Common myeloid progenitor, CD34-positive (primary cell): Measurements from ENCODE around the gene CD40LG.

Experiments used
- CTCF ChIA-PET: fragments of 350-600 bp; sonication (Branson Sonifier 250); formaldehyde crosslinking; loops from one replicate; lab custom pipeline; 2021; ENCODE audit warnings: antibody characterized with exemption; lab: Charles Lee
- POLR2A ChIA-PET: fragments of 350-600 bp; sonication (Branson Sonifier 250); formaldehyde crosslinking; loops from one replicate; lab custom pipeline; 2021; ENCODE audit warnings: antibody characterized with exemption; lab: Charles Lee
- DNase-seq, 3 donors: peaks; one replicate each; pipeline versions ENCODE4 v3.0.0 to v3.0.0-alpha.2; 2013
- H3K27ac ChIP-seq, 2 experiments: 1 replicate in 1 of 2; 2 replicates in 1 of 2; pipeline ENCODE4 v1.7.0; 2013; ENCODE audit warnings: inconsistent platforms in 2 of 2, low read length in 2 of 2, mild to moderate bottlenecking in 2 of 2, low read depth in 1 of 2, moderate library complexity in 1 of 2; ENCODE audit not compliant: severe bottlenecking in 2 of 2, insufficient read depth in 1 of 2, poor library complexity in 1 of 2
- H3K27me3 ChIP-seq, 5 experiments: replicated peaks in 2 of 5; 1 replicate in 3 of 5; 2 replicates in 2 of 5; pipeline versions ENCODE4 v1.6.1 to v1.7.0; 2013; ENCODE audit warnings: low read length in 4 of 5, mild to moderate bottlenecking in 2 of 5, moderate library complexity in 2 of 5, inconsistent platforms in 1 of 5; ENCODE audit not compliant: insufficient read depth in 5 of 5, control insufficient read depth in 4 of 5
- H3K36me3 ChIP-seq, 4 experiments: 1 replicate in 2 of 4; 2 replicates in 2 of 4; pipeline versions ENCODE4 v1.6.1 to v1.7.0; 2013; ENCODE audit warnings: low read length in 3 of 4, control low read depth in 1 of 4, mild to moderate bottlenecking in 1 of 4; ENCODE audit not compliant: control insufficient read depth in 4 of 4, insufficient read depth in 4 of 4
- H3K4me1 ChIP-seq, 4 experiments: 1 replicate in 3 of 4; 2 replicates in 1 of 4; pipeline versions ENCODE4 v1.6.1 to v1.7.1; 2013; ENCODE audit warnings: low read length in 3 of 4, mild to moderate bottlenecking in 3 of 4, control low read depth in 1 of 4, inconsistent platforms in 1 of 4, moderate library complexity in 1 of 4; ENCODE audit not compliant: control insufficient read depth in 4 of 4, insufficient read depth in 4 of 4; ENCODE audit errors: control extremely low read depth in 1 of 4
- H3K4me3 ChIP-seq, 7 experiments: 1 replicate in 4 of 7; 2 replicates in 3 of 7; pipeline versions ENCODE4 v1.5.1 to v1.7.0; 2013; ENCODE audit warnings: mild to moderate bottlenecking in 7 of 7, low read length in 6 of 7, moderate library complexity in 6 of 7, inconsistent platforms in 2 of 7, low read depth in 2 of 7, control low read depth in 1 of 7; ENCODE audit not compliant: insufficient read depth in 4 of 7, control insufficient read depth in 1 of 7; ENCODE audit errors: extremely low read depth in 1 of 7
- H3K9me3 ChIP-seq, 5 experiments: 1 replicate in 4 of 5; 2 replicates in 1 of 5; pipeline versions ENCODE4 v1.6.1 to v1.7.1; 2013; ENCODE audit warnings: low read length in 4 of 5, mild to moderate bottlenecking in 2 of 5, inconsistent platforms in 1 of 5, low read depth in 1 of 5, moderate library complexity in 1 of 5; ENCODE audit not compliant: control insufficient read depth in 4 of 5, insufficient read depth in 2 of 5; ENCODE audit errors: control extremely low read depth in 1 of 5
- WGBS: methylation state at CpG from one replicate; pipeline ENCODE4 v1.1.5; 2013; ENCODE audit not compliant: insufficient coverage; 5-methylcytosine and 5-hydroxymethylcytosine counted together

Gene CD40LG

GRCh38 chrX:136659174-136659573, 11.2 kb downstream of the CD40LG start:
- H3K36me3 ChIP-seq = peaks cover 0 to 6% (median 3%) of the 10 kb centered on the region in 4 experiments
- 91% methylated on average over 7 of the region's 9 CpGs for WGBS
- DNase-seq = no peak
- H3K4me1 ChIP-seq = no peaks in the 10 kb centered on the region
- ChIA-PET CTCF (interaction anchor here (0.6 to 1.5 kb wide), 3 partner anchors 9 to 1878 kb away, joined by 3 to 4 read pairs (median 3); no protein-coding TSS in a partner anchor), POLR2A (interaction anchor here (0.6 kb wide), 1 partner anchor 83 kb away, joined by 4 read pairs; no protein-coding TSS in a partner anchor)
- no peak overlapping the region for H3K27ac ChIP-seq
- H3K4me3 ChIP-seq = no peak overlapping the region
- H3K27me3 ChIP-seq = no peaks in the 10 kb centered on the region
- peaks cover 0 to 2% (median 0%) of the 10 kb centered on the region in 5 experiments for H3K9me3 ChIP-seq

- peaks cover 0 to 22% (median 10%) of the 10 kb centered on the region in 4 experiments for H3K36me3 ChIP-seq
- H3K4me3 ChIP-seq = no peak overlapping the region
- DNase-seq = no peak
- no peaks in the 10 kb centered on the region for H3K4me1 ChIP-seq
- H3K9me3 ChIP-seq = peaks cover 0 to 9% (median 4%) of the 10 kb centered on the region in 5 experiments
- 90% methylated on average over 1 of the region's 1 CpG for WGBS
- ChIA-PET CTCF (interaction anchor here (1.2 kb wide), 1 partner anchor 52 kb away, joined by 3 read pairs; no protein-coding TSS in a partner anchor), POLR2A (no interaction called here)
- H3K27ac ChIP-seq = no peak overlapping the region
- no peaks in the 10 kb centered on the region for H3K27me3 ChIP-seq
Observed at GRCh38 chrX:136660896-136661295, 12.9 kb downstream of the CD40LG start.

- DNase-seq = no peak
- ChIA-PET CTCF (interaction anchor here (0.8 kb wide), 1 partner anchor 54 kb away, joined by 3 read pairs; no protein-coding TSS in a partner anchor), POLR2A (interaction anchor here (0.6 kb wide), 1 partner anchor 525 kb away, joined by 4 read pairs; no protein-coding TSS in a partner anchor)
- Histone ChIP-seq H3K4me1 (no peaks in the 10 kb centered on the region), H3K36me3 (peaks cover 2 to 34% (median 19%) of the 10 kb centered on the region in 4 experiments), H3K27me3 (no peaks in the 10 kb centered on the region), H3K4me3 (no peak overlapping the region), H3K27ac (no peak overlapping the region), H3K9me3 (peaks cover 0 to 11% (median 4%) of the 10 kb centered on the region in 5 experiments)
- WGBS = no CpG with 5 or more reads among the region's 2 CpGs
Observed at GRCh38 chrX:136662104-136662503, 14.1 kb downstream of the CD40LG start.

GRCh38 chrX:136662976-136663375, 15.0 kb downstream of the CD40LG start:
- no CpG with 5 or more reads among the region's 1 CpG for WGBS
- Histone ChIP-seq H3K4me1 (no peaks in the 10 kb centered on the region), H3K36me3 (peaks cover 5 to 43% (median 25%) of the 10 kb centered on the region in 4 experiments), H3K4me3 (no peak overlapping the region), H3K27ac (no peak overlapping the region), H3K27me3 (peaks cover 0 to 6% (median 0%) of the 10 kb centered on the region in 5 experiments), H3K9me3 (peaks cover 0 to 11% (median 4%) of the 10 kb centered on the region in 5 experiments)
- POLR2A ChIA-PET = no interaction called here
- no peak for DNase-seq
- CTCF ChIA-PET = no interaction called here

GRCh38 chrX:136665258-136665900, 17.4 kb downstream of the CD40LG start:
- CTCF ChIA-PET = no interaction called here
- Histone ChIP-seq H3K36me3 (peaks cover 6 to 67% (median 35%) of the 10 kb centered on the region in 4 experiments), H3K27me3 (peaks cover 0 to 7% (median 0%) of the 10 kb centered on the region in 5 experiments), H3K4me3 (no peak overlapping the region), H3K9me3 (peaks cover 0 to 11% (median 4%) of the 10 kb centered on the region in 5 experiments), H3K27ac (no peak overlapping the region), H3K4me1 (no peaks in the 10 kb centered on the region)
- no CpG with 5 or more reads among the region's 6 CpGs for WGBS
- POLR2A ChIA-PET = no interaction called here
- no peak for DNase-seq

- POLR2A ChIA-PET = no interaction called here
- H3K4me1 ChIP-seq = no peaks in the 10 kb centered on the region
- H3K4me3 ChIP-seq = no peak overlapping the region
- H3K9me3 ChIP-seq = peaks cover 0 to 11% (median 4%) of the 10 kb centered on the region in 5 experiments
- H3K27me3 ChIP-seq = peaks cover 0 to 7% (median 0%) of the 10 kb centered on the region in 5 experiments
- no peak for DNase-seq
- no CpG with 5 or more reads among the region's 1 CpG for WGBS
- no peak overlapping the region for H3K27ac ChIP-seq
- CTCF ChIA-PET = no interaction called here
- H3K36me3 ChIP-seq = peaks cover 11 to 74% (median 37%) of the 10 kb centered on the region in 4 experiments
Observed at GRCh38 chrX:136666088-136666487, 18.1 kb downstream of the CD40LG start.
